PC-3 (cell line): ENCODE results near the gene RSPH6A. TPM values are rescaled to one million over a fixed set of nuclear protein-coding genes. Genes with fewer than 3 reads are reported as not detected.
A peak's percentile ranks its signal among the peaks of the same experiment; 100 is the strongest.

Experiments
- ATAC-seq: fragments of 200-7000 bp; cut with Tn5 transposase; 2 replicates; pipeline ENCODE4 v1.9.1; 2020; ENCODE audit warnings: mild to moderate bottlenecking, moderate library complexity
- Bru-seq: library from RNA; stranded (reverse); fragments of 400-500 nt; gene quantifications from one replicate; lab custom pipeline; 2021; lab: Mats Ljungman, UMichigan
- BruChase-seq, 2 experiments: library from RNA; stranded (reverse); fragments of 400-500 nt; gene quantifications; one replicate each; lab custom pipeline; 2021; lab: Mats Ljungman, UMichigan
- BruUV-seq: library from RNA; stranded (reverse); fragments of 400-500 nt; replicated peaks from 2 replicates; lab custom pipeline; 2021; lab: Mats Ljungman, UMichigan
- CTCF ChIA-PET: fragments of 300-600 bp; sonication (Branson Sonifier 250); formaldehyde crosslinking; loops from one replicate; lab custom pipeline; 2022; ENCODE audit warnings: antibody characterized with exemption; lab: Charles Lee
- POLR2A ChIA-PET: fragments of 300-600 bp; sonication (Branson Sonifier 250); formaldehyde crosslinking; loops from one replicate; lab custom pipeline; 2022; ENCODE audit warnings: antibody characterized with exemption; ENCODE audit not compliant: unreplicated experiment; lab: Charles Lee
- DNase-seq: peaks from one replicate; pipeline ENCODE4 v3.0.0-alpha.2; 2015
- H2AFZ ChIP-seq: fragments of 300-600 bp; sonication (generic); 2 replicates; pipeline ENCODE4 v1.6.0; 2016; ENCODE audit warnings: antibody characterized with exemption, low read length
- H3F3A ChIP-seq: fragments of 300-600 bp; sonication (generic); one replicate; pipeline ENCODE4 v1.6.0; 2017; ENCODE audit warnings: antibody characterized with exemption, low read length, control low read depth, mild to moderate bottlenecking; ENCODE audit not compliant: unreplicated experiment
- H3K27ac ChIP-seq: fragments of 300-600 bp; sonication (generic); 2 replicates; pipeline ENCODE4 v1.5.1; 2016; ENCODE audit warnings: mild to moderate bottlenecking, low read length
- H3K27me3 ChIP-seq: fragments of 300-600 bp; sonication (generic); 2 replicates; pipeline ENCODE4 v1.6.1; 2016; ENCODE audit warnings: low read length, mixed read lengths
- H3K36me3 ChIP-seq: fragments of 300-600 bp; sonication (generic); 2 replicates; pipeline ENCODE4 v1.6.1; 2016; ENCODE audit warnings: low read depth, mixed run types, low read length, mixed read lengths
- H3K4me1 ChIP-seq: fragments of 300-600 bp; sonication (generic); 2 replicates; pipeline ENCODE4 v1.5.1; 2016; ENCODE audit warnings: low read length; ENCODE audit not compliant: insufficient read depth
- H3K4me2 ChIP-seq: fragments of 300-600 bp; sonication (generic); 2 replicates; pipeline ENCODE4 v1.6.0; 2016; ENCODE audit warnings: low read length
- H3K4me3 ChIP-seq: fragments of 300-600 bp; sonication (generic); 2 replicates; pipeline ENCODE4 v1.5.1; 2016; ENCODE audit warnings: mild to moderate bottlenecking, low read length, mixed read lengths
- H3K79me2 ChIP-seq: fragments of 300-600 bp; sonication (generic); 2 replicates; pipeline ENCODE4 v1.6.1; 2017; ENCODE audit warnings: low read length, mixed read lengths
- H3K9ac ChIP-seq: fragments of 300-600 bp; sonication (generic); 2 replicates; pipeline ENCODE4 v1.6.0; 2016; ENCODE audit warnings: mild to moderate bottlenecking, low read length
- H3K9me2 ChIP-seq: fragments of 300-600 bp; sonication (generic); replicated peaks from 2 replicates; pipeline ENCODE4 v1.6.1; 2016; ENCODE audit warnings: mixed run types, low read length, mixed read lengths
- H3K9me3 ChIP-seq: fragments of 300-600 bp; sonication (generic); 2 replicates; pipeline ENCODE4 v1.6.1; 2016; ENCODE audit warnings: low read length, mixed read lengths
- H4K20me1 ChIP-seq: fragments of 300-600 bp; sonication (generic); 2 replicates; pipeline ENCODE4 v1.6.1; 2016; ENCODE audit warnings: low read length, mixed read lengths
- CTCF ChIP-seq: fragments of 300-600 bp; sonication (generic); conservative IDR thresholded peaks from 2 replicates; pipeline ENCODE4 v1.5.1; 2017; ENCODE audit warnings: antibody characterized with exemption, low read depth, mild to moderate bottlenecking, low read length
- EZH2 ChIP-seq: fragments of 300-600 bp; sonication (generic); IDR thresholded peaks from one replicate; pipeline ENCODE4 v1.6.1; 2017; ENCODE audit warnings: antibody characterized with exemption, mild to moderate bottlenecking, low read length; ENCODE audit not compliant: unreplicated experiment
- EZH2phosphoT487 ChIP-seq: fragments of 300-600 bp; sonication (generic); IDR thresholded peaks from 2 replicates; pipeline ENCODE4 v1.6.1; 2018; ENCODE audit warnings: mild to moderate bottlenecking, antibody characterized with exemption, low read length, borderline replicate concordance
- intact Hi-C: fragments of 100-400 bp; cut with micrococcal nuclease; formaldehyde crosslinking; loops from 2 replicates; pipeline ENCODE4 v1.9.0; 2023
- long read RNA-seq: library from polyadenylated mRNA; unstranded; transcript quantifications from one replicate; pipeline ENCODE4 v2.0.0, GENCODE V29; 2021; ENCODE audit not compliant: unreplicated experiment
- total RNA-seq: library from RNA; depleted of rRNA; stranded (reverse); fragments of >200 nt; gene quantifications from 2 replicates; pipeline ENCODE4 v1.2.3, GENCODE V29; 2014; rRNA removed

Gene RSPH6A
- 0.12 TPM in 1 of 2 replicates, not detected in the other for total RNA-seq
- percentile 19 among the genes with signal in this experiment for Bru-seq, nascent RNA
- BruChase-seq, experiment 1, labeled RNA remaining after a 6-hour chase, result percentile 28 among the genes with signal in this experiment
- BruChase-seq, experiment 2, labeled RNA remaining after a 2-hour chase, result percentile 21 among the genes with signal in this experiment
- long read RNA-seq, result 0 reads

- DNase-seq (no peak), ATAC-seq (no peak)
- no peaks in the 10 kb centered on the region for H4K20me1 ChIP-seq
- H3K79me2 ChIP-seq, result no peaks in the 10 kb centered on the region
- H3F3A ChIP-seq, result no peaks in the 10 kb centered on the region
- no peak within 1 kb of the TSS for H3K9ac ChIP-seq
- no peak within 1 kb of the TSS for H2AFZ ChIP-seq
- ChIA-PET CTCF (no interaction called here), POLR2A (no interaction called here)
- H3K4me3 ChIP-seq, result no peak within 1 kb of the TSS
- no peaks in the 10 kb centered on the region for H3K27me3 ChIP-seq
- no peak within 1 kb of the TSS for H3K27ac ChIP-seq
- H3K9me2 ChIP-seq, result no peaks in the 10 kb centered on the region
- H3K4me1 ChIP-seq, result no peaks in the 10 kb centered on the region; the same call in 1 of the 2 replicates
- no TSS peak for BruUV-seq
- H3K36me3 ChIP-seq, result no peaks in the 10 kb centered on the region; the same call in 1 of the 2 replicates
- intact Hi-C loops, result no loop called here
- TF ChIP-seq CTCF (no peak), EZH2 (no peak), EZH2phosphoT487 (no peak)
- no peaks in the 10 kb centered on the region for H3K9me3 ChIP-seq
- no peak within 1 kb of the TSS for H3K4me2 ChIP-seq
Observed at GRCh38 chr19:45814851-45815480, at the start of gene RSPH6A. Gene RSPH6A (minus strand): TSS chr19:45815308. CDS start chr19:45815176, 132 bp downstream.

- Histone ChIP-seq H3K9me2 (no peaks in the 10 kb centered on the region), H3K27me3 (peaks cover 13% of the 10 kb centered on the region), H3K36me3 (no peaks in the 10 kb centered on the region), H3K27ac (no peak overlapping the region), H3K4me1 (no peaks in the 10 kb centered on the region), H3K4me3 (no peak overlapping the region), H3K4me2 (no peak overlapping the region), H3F3A (no peaks in the 10 kb centered on the region), H2AFZ (no peak overlapping the region), H3K9ac (no peak overlapping the region), H4K20me1 (no peaks in the 10 kb centered on the region), H3K79me2 (peaks cover 23% of the 10 kb centered on the region), H3K9me3 (no peaks in the 10 kb centered on the region)
- BruUV-seq, result no TSS peak
- TF ChIP-seq EZH2phosphoT487 (no peak), EZH2 (no peak), CTCF (no peak)
- intact Hi-C loops, result no loop called here
- DNase-seq, result no peak
- ChIA-PET CTCF (interaction anchor here (0.7 to 1.6 kb wide), 2 partner anchors 20 to 327 kb away, joined by 3 to 9 read pairs; no protein-coding TSS in a partner anchor), POLR2A (no interaction called here)
- no peak for ATAC-seq
Observed at GRCh38 chr19:45864629-45865082, 49.5 kb upstream of the RSPH6A start.
